PFSK-1 (cell line): ENCODE measurements around the gene SPTAN1.

Source experiments
- FOXP2 ChIP-seq: optimal IDR thresholded peaks from 2 replicates; pipeline ENCODE3; 2011; ENCODE audit warnings: borderline replicate concordance, control low read depth, inconsistent platforms; ENCODE audit not compliant: insufficient read depth; ENCODE audit errors: extremely low read length, extremely low read depth
- POLR2AphosphoS5 ChIP-seq: IDR thresholded peaks from 2 replicates; pipeline ENCODE4 v1.6.1; 2012; ENCODE audit warnings: low read depth, mild to moderate bottlenecking, control low read depth, low read length, moderate library complexity
- REST ChIP-seq, 2 experiments: IDR thresholded peaks; 2 replicates each; pipeline versions ENCODE4 v1.6.1 to v1.8.0; 2011 to 2012; ENCODE audit warnings: low read depth in 2 of 2, low read length in 2 of 2, control low read depth in 1 of 2, inconsistent platforms in 1 of 2, mild to moderate bottlenecking in 1 of 2, moderate library complexity in 1 of 2; ENCODE audit not compliant: insufficient read depth in 1 of 2
- SIN3A ChIP-seq: IDR thresholded peaks from 2 replicates; pipeline ENCODE4 v1.6.1; 2012; ENCODE audit warnings: mild to moderate bottlenecking, low read length, moderate library complexity, borderline replicate concordance; ENCODE audit not compliant: insufficient read depth
- TAF1 ChIP-seq: IDR thresholded peaks from 2 replicates; pipeline ENCODE4 v1.6.1; 2012; ENCODE audit warnings: low read length, control low read depth, borderline replicate concordance; ENCODE audit not compliant: insufficient read depth

SPTAN1 gene

GRCh38 chr9:128654481-128654880 lies 102.1 kb downstream of the SPTAN1 start:
- TF ChIP-seq TAF1 (no peak), FOXP2 (no peak), SIN3A (no peak), REST (IDR thresholded peaks at IDR 0.05; ENCODE audit: insufficient read depth in 1 of 2, low read depth in 2 of 2, low read length in 2 of 2) (no peak), POLR2AphosphoS5 (no peak)

GRCh38 chr9:128656416-128657343 lies 104.3 kb downstream of the SPTAN1 start, which contains the start of gene DYNC2I2:
Gene DYNC2I2 (minus strand): TSS chr9:128656847. CDS start chr9:128656726, 121 bp downstream.
- TF ChIP-seq SIN3A (peak; percentile 75; the same call in 1 of the 2 replicates), TAF1 (0 out of 2 replicates have a peak, but pooled peaks have one; percentile 76), FOXP2 (peak; percentile 75), POLR2AphosphoS5 (peak; percentile 49; the same call in 1 of the 2 replicates), REST (IDR thresholded peaks at IDR 0.05; ENCODE audit: insufficient read depth in 1 of 2, low read depth in 2 of 2, low read length in 2 of 2) (no peak)

GRCh38 chr9:128657344-128657704 lies 104.9 kb downstream of the SPTAN1 start:
- no peak for TF ChIP-seq POLR2AphosphoS5
- no peak for TF ChIP-seq REST (IDR thresholded peaks at IDR 0.05; ENCODE audit: insufficient read depth in 1 of 2, low read depth in 2 of 2, low read length in 2 of 2)
- no peak for TF ChIP-seq TAF1
- TF ChIP-seq SIN3A, result no peak
- TF ChIP-seq FOXP2, result no peak

GRCh38 chr9:128657796-128658195 lies 105.4 kb downstream of the SPTAN1 start:
- TF ChIP-seq REST (IDR thresholded peaks at IDR 0.05; ENCODE audit: insufficient read depth in 1 of 2, low read depth in 2 of 2, low read length in 2 of 2) (no peak), TAF1 (no peak), FOXP2 (no peak), POLR2AphosphoS5 (no peak), SIN3A (no peak)
